Calu3 (cell line): Measurements from ENCODE around the gene ENTPD2. TPM values are rescaled to one million over a fixed set of nuclear protein-coding genes. Genes with fewer than 3 reads are reported as not detected.
"Not testable (repeated sequence)": the region's sequence is repeated elsewhere in the genome, so short reads cannot be mapped to it uniquely, and the experiment has no call there.

Source experiments
- BruUV-seq: library from RNA; stranded (reverse); fragments of 400-500 nt; replicated peaks from 2 replicates; lab custom pipeline; 2021; lab: Mats Ljungman, UMichigan
- CTCF ChIA-PET: fragments of 300-600 bp; sonication (Branson Sonifier 250); formaldehyde crosslinking; loops from one replicate; lab custom pipeline; 2022; ENCODE audit warnings: antibody characterized with exemption; lab: Charles Lee
- DNase-seq: peaks from one replicate; pipeline ENCODE4 v3.0.0; 2022
- H3K27ac Mint-ChIP-seq: one replicate; pipeline ENCODE4 v1.8.0; 2022; ENCODE audit warnings: mixed read lengths; ENCODE audit not compliant: unreplicated experiment
- H3K27me3 Mint-ChIP-seq: one replicate; pipeline ENCODE4 v1.8.0; 2022; ENCODE audit warnings: mixed read lengths; ENCODE audit not compliant: unreplicated experiment
- H3K36me3 Mint-ChIP-seq: one replicate; pipeline ENCODE4 v1.8.0; 2022; ENCODE audit warnings: mild to moderate bottlenecking, moderate library complexity, mixed read lengths; ENCODE audit not compliant: insufficient read depth, unreplicated experiment
- H3K4me1 Mint-ChIP-seq: one replicate; pipeline ENCODE4 v1.8.0; 2022; ENCODE audit warnings: mild to moderate bottlenecking, low read depth, mixed read lengths; ENCODE audit not compliant: unreplicated experiment
- H3K4me3 Mint-ChIP-seq: one replicate; pipeline ENCODE4 v1.8.0; 2022; ENCODE audit warnings: mild to moderate bottlenecking, low read depth, moderate library complexity, mixed read lengths; ENCODE audit not compliant: unreplicated experiment
- H3K9me3 Mint-ChIP-seq: one replicate; pipeline ENCODE4 v1.8.0; 2022; ENCODE audit warnings: low read depth, mixed read lengths; ENCODE audit not compliant: unreplicated experiment
- CTCF ChIP-seq: fragments of 200-600 bp; IDR thresholded peaks from one replicate; pipeline ENCODE4 v1.8.0; 2022; ENCODE audit warnings: antibody characterized with exemption; ENCODE audit not compliant: unreplicated experiment
- intact Hi-C: fragments of 100-400 bp; cut with micrococcal nuclease; formaldehyde crosslinking; loops from one replicate; pipeline ENCODE4 v1.10.0; 2022; ENCODE audit not compliant: unreplicated experiment
- total RNA-seq: library from RNA; stranded (reverse); gene quantifications from 2 replicates; pipeline ENCODE4 v1.2.3, GENCODE V29; 2022

ENTPD2 gene
- total RNA-seq, 1 experiment from 2014 or later, result 3.8 TPM

- peaks cover 12% of the 10 kb centered on the region for H3K36me3 Mint-ChIP-seq
These were observed 19.0 kb downstream of the ENTPD2 start for GRCh38 chr9:137034709-137035506.

GRCh38 chr9:137034039-137034708 is 19.7 kb downstream of the ENTPD2 start:
- no peak for TF ChIP-seq CTCF
- Mint-ChIP-seq H3K9me3 (no peaks in the 10 kb centered on the region), H3K4me1 (peaks cover 8% of the 10 kb centered on the region), H3K27ac (no peak overlapping the region), H3K4me3 (peak overlapping the region; percentile 55), H3K36me3 (peaks cover 13% of the 10 kb centered on the region), H3K27me3 (no peaks in the 10 kb centered on the region)
- CTCF ChIA-PET, result interaction anchor here (1.2 to 1.8 kb wide), 5 partner anchors 12 to 192 kb away, joined by 3 to 47 read pairs (median 6); partner anchors contain the start of genes AJM1, NPDC1 and PAXX
- no peak for DNase-seq
- intact Hi-C loops, result loop anchor here (2.0 kb wide), 2 partner anchors 85 to 247 kb away; no protein-coding TSS in a partner anchor
- no TSS peak for BruUV-seq

More at GRCh38 chr9:137034709-137035506, 19.0 kb downstream of the ENTPD2 start:
- CTCF ChIA-PET, result interaction anchor here (0.6 to 1.8 kb wide), 10 partner anchors 12 to 215 kb away, joined by 3 to 47 read pairs (median 4); partner anchors contain the start of genes AJM1, NPDC1 and PAXX
- H3K4me1 Mint-ChIP-seq, result peaks cover 8% of the 10 kb centered on the region
- no TSS peak for BruUV-seq
- no peaks in the 10 kb centered on the region for H3K27me3 Mint-ChIP-seq
- intact Hi-C loops, result loop anchor here (2.0 kb wide), 2 partner anchors 86 to 248 kb away; no protein-coding TSS in a partner anchor
- H3K27ac Mint-ChIP-seq, result no peak overlapping the region
- no peaks in the 10 kb centered on the region for H3K9me3 Mint-ChIP-seq
- peak overlapping the region; percentile 55 for H3K4me3 Mint-ChIP-seq
- peak; percentile 64 for TF ChIP-seq CTCF
- DNase-seq, result peak; percentile 79

GRCh38 chr9:137033481-137033880 is 20.4 kb downstream of the ENTPD2 start:
- H3K27ac Mint-ChIP-seq, H3K4me1 Mint-ChIP-seq, H3K27me3 Mint-ChIP-seq, H3K9me3 Mint-ChIP-seq, CTCF ChIA-PET, DNase-seq, intact Hi-C loops, BruUV-seq, H3K4me3 Mint-ChIP-seq: not testable (repeated sequence)
- peaks cover 14% of the 10 kb centered on the region for H3K36me3 Mint-ChIP-seq

- Mint-ChIP-seq H3K4me1 (peaks cover 8% of the 10 kb centered on the region), H3K9me3 (no peaks in the 10 kb centered on the region), H3K27ac (no peak overlapping the region), H3K4me3 (no peak overlapping the region), H3K36me3 (peaks cover 15% of the 10 kb centered on the region), H3K27me3 (no peaks in the 10 kb centered on the region)
- no TSS peak for BruUV-seq
- CTCF ChIA-PET, result no interaction called here
- DNase-seq, result no peak
- intact Hi-C loops, result no loop called here
- TF ChIP-seq CTCF, result no peak
These were observed 21.0 kb downstream of the ENTPD2 start for GRCh38 chr9:137032858-137033257.
